Upper lobe of left lung (tissue), 4 donors: ENCODE measurements around the gene EMC1.

Experiments
- CTCF ChIP-seq, 6 experiments: fragments of 450-650 bp in 4 of 6; fragments of 200-600 bp in 2 of 6; sonication (generic) in 2 of 6; IDR thresholded peaks; one replicate each; pipeline ENCODE4 v1.5.1; 2016 to 2019; ENCODE audit warnings: antibody characterized with exemption in 6 of 6
- POLR2A ChIP-seq, 4 donors: fragments of 450-650 bp; IDR thresholded peaks; one replicate each; pipeline ENCODE4 v1.5.1; 2016 to 2017; ENCODE audit warnings: antibody characterized with exemption in 4 of 4, mild to moderate bottlenecking in 2 of 4

- TF ChIP-seq POLR2A (IDR thresholded peaks at IDR 0.05) (no peak), CTCF (IDR thresholded peaks at IDR 0.05) (no peak)
Observed at GRCh38 chr1:19257178-19257914, 6.0 kb upstream of the EMC1 start.
